Osteoblast (primary cell): ENCODE results near the gene NSD2. TPM values are rescaled to one million over a fixed set of nuclear protein-coding genes. Genes with fewer than 3 reads are reported as not detected.
"Not testable (repeated sequence)": the region's sequence is repeated elsewhere in the genome, so short reads cannot be mapped to it uniquely, and the experiment has no call there.

Experiments used
- DNase-seq: peaks from one replicate; pipeline ENCODE4 v3.0.0; 2011; ENCODE audit warnings: low spot score, mixed read lengths; ENCODE audit not compliant: insufficient read length; ENCODE audit errors: missing footprints
- H2AFZ ChIP-seq: 2 replicates; pipeline ENCODE4 v1.6.0; 2011; ENCODE audit warnings: mild to moderate bottlenecking, low read length
- H3K27ac ChIP-seq: 2 replicates; pipeline ENCODE4 v1.5.1; 2011; ENCODE audit warnings: mild to moderate bottlenecking, low read depth, low read length, moderate library complexity
- H3K27me3 ChIP-seq: 2 replicates; pipeline ENCODE4 v1.6.0; 2012; ENCODE audit warnings: mild to moderate bottlenecking, control low read depth, inconsistent platforms, low read length, moderate library complexity; ENCODE audit not compliant: insufficient read depth
- H3K36me3 ChIP-seq: 2 replicates; pipeline ENCODE4 v1.5.1; 2011; ENCODE audit warnings: mild to moderate bottlenecking, low read length, control low read depth, moderate library complexity; ENCODE audit not compliant: insufficient read depth
- H3K4me1 ChIP-seq: 2 replicates; pipeline ENCODE4 v1.5.1; 2011; ENCODE audit warnings: mild to moderate bottlenecking, low read length, control low read depth, moderate library complexity; ENCODE audit not compliant: insufficient read depth
- H3K4me2 ChIP-seq: 2 replicates; pipeline ENCODE4 v1.6.0; 2011; ENCODE audit warnings: mild to moderate bottlenecking, low read length; ENCODE audit not compliant: insufficient read depth
- H3K4me3 ChIP-seq: fragments of 200-600 bp; sonication (generic); 3 replicates; pipeline ENCODE4 v1.5.1; 2012; ENCODE audit warnings: mild to moderate bottlenecking, low read length, inconsistent platforms; ENCODE audit not compliant: insufficient read depth
- H3K79me2 ChIP-seq: 2 replicates; pipeline ENCODE4 v1.6.0; 2012; ENCODE audit warnings: mild to moderate bottlenecking, low read length, control low read depth, inconsistent platforms; ENCODE audit not compliant: insufficient read depth
- H3K9me3 ChIP-seq: 2 replicates; pipeline ENCODE4 v1.5.1; 2011; ENCODE audit warnings: low read depth, low read length, control low read depth
- H4K20me1 ChIP-seq: 2 replicates; pipeline ENCODE4 v1.6.0; 2012; ENCODE audit warnings: mild to moderate bottlenecking, low read length, control low read depth; ENCODE audit not compliant: insufficient read depth
- CTCF ChIP-seq: IDR thresholded peaks from 2 replicates; pipeline ENCODE4 v1.5.1; 2011; ENCODE audit warnings: mild to moderate bottlenecking, low read depth, low read length, moderate library complexity; ENCODE audit errors: extremely low read depth
- total RNA-seq: library from RNA; depleted of rRNA; stranded (reverse); fragments of >200 nt; gene quantifications from 2 replicates; pipeline ENCODE4 v1.2.3, GENCODE V29; 2012

Gene NSD2
- total RNA-seq, 1 donor, result 58.6 TPM

DNA sequence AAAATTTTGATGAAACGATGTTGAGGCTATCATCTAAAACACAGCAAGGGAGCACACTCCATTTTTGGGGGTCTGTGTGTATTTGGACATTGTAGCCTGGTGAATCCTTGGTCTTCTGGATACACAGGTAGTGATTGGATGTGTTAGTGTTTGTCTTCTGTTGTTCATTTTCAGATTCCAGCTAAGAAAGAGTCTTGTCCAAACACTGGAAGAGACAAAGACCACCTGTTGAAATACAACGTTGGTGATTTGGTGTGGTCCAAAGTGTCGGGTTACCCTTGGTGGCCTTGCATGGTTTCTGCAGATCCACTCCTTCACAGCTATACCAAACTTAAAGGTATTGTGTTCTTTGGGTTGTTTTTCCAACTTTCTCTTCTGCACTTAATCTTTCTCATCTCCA, 32.8 kb downstream of the NSD2 start:
- H3K36me3 ChIP-seq, result peaks cover 46% of the 10 kb centered on the region
- H3K4me2 ChIP-seq, result no peak overlapping the region
- peaks cover 33% of the 10 kb centered on the region for H4K20me1 ChIP-seq
- peaks cover 12% of the 10 kb centered on the region for H3K4me1 ChIP-seq
- H3K79me2 ChIP-seq, result peaks cover 98% of the 10 kb centered on the region
- H3K9me3 ChIP-seq, result no peaks in the 10 kb centered on the region
- DNase-seq, result no peak
- H3K27ac ChIP-seq, result no peak overlapping the region
- no peak for TF ChIP-seq CTCF
- H3K27me3 ChIP-seq, result no peaks in the 10 kb centered on the region
- no peak overlapping the region for H2AFZ ChIP-seq
- H3K4me3 ChIP-seq, result no peak overlapping the region

GRCh38 chr4:1907848-1908525, 36.8 kb downstream of the NSD2 start:
- Histone ChIP-seq H3K9me3 (no peaks in the 10 kb centered on the region), H3K79me2 (peaks cover 96% of the 10 kb centered on the region), H3K27ac (peak overlapping the region; percentile 1), H3K27me3 (no peaks in the 10 kb centered on the region), H4K20me1 (peaks cover 19% of the 10 kb centered on the region), H3K4me2 (no peak overlapping the region), H2AFZ (no peak overlapping the region), H3K4me3 (no peak overlapping the region), H3K4me1 (peaks cover 23% of the 10 kb centered on the region), H3K36me3 (peaks cover 29% of the 10 kb centered on the region)
- no peak for DNase-seq
- no peak for TF ChIP-seq CTCF

DNA sequence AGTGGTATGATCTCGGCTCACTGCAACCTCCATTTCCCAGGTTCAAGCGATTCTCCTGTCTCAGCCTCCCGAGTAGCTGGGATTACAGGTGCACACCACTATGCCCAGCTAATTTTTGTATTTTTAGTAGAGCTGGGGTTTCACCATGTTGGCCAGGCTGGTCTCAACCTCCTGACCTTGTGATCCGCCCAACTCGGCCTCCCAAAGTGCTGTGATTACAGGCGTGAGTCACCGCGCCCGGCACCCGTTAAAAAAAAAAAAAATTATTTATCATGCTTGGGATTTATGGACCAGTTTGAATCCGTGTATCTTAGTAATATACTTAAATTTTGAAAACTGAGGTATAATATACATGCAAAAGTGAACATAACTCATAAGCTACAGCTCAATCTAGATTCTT, 38.5 kb downstream of the NSD2 start:
- Histone ChIP-seq H3K36me3 (peaks cover 24% of the 10 kb centered on the region), H4K20me1 (peaks cover 19% of the 10 kb centered on the region), H3K4me1 (peaks cover 23% of the 10 kb centered on the region), H3K79me2 (peaks cover 98% of the 10 kb centered on the region)
- not testable (repeated sequence) for H3K9me3 ChIP-seq, H2AFZ ChIP-seq, H3K4me3 ChIP-seq, H3K27me3 ChIP-seq, H3K4me2 ChIP-seq, H3K27ac ChIP-seq
- peak; percentile 47 for DNase-seq

- Histone ChIP-seq H4K20me1 (peaks cover 14% of the 10 kb centered on the region), H3K27me3 (no peaks in the 10 kb centered on the region), H3K9me3 (no peaks in the 10 kb centered on the region), H2AFZ (no peak overlapping the region), H3K4me2 (no peak overlapping the region), H3K4me3 (no peak overlapping the region), H3K79me2 (peaks cover 96% of the 10 kb centered on the region), H3K4me1 (peaks cover 23% of the 10 kb centered on the region), H3K27ac (no peak overlapping the region), H3K36me3 (peaks cover 17% of the 10 kb centered on the region)
- peak; percentile 70 for TF ChIP-seq CTCF
- DNase-seq, result peak; percentile 79
Measured at GRCh38 chr4:1910643-1911042, 39.5 kb downstream of the NSD2 start.

GRCh38 chr4:1911316-1911715, 40.1 kb downstream of the NSD2 start:
- not testable (repeated sequence) for H3K4me3 ChIP-seq, H3K9me3 ChIP-seq, H3K4me2 ChIP-seq, H3K27me3 ChIP-seq, DNase-seq, H2AFZ ChIP-seq, H3K27ac ChIP-seq
- Histone ChIP-seq H3K36me3 (peaks cover 15% of the 10 kb centered on the region), H3K4me1 (peaks cover 23% of the 10 kb centered on the region), H3K79me2 (peaks cover 96% of the 10 kb centered on the region), H4K20me1 (peaks cover 14% of the 10 kb centered on the region)
